K562 (cell line): Measurements from ENCODE around the gene YJU2. TPM values are rescaled to one million over a fixed set of nuclear protein-coding genes. Genes with fewer than 3 reads are reported as not detected.

Experiments
- BRD9 ChIP-seq: fragments of 450-650 bp; IDR thresholded peaks from 2 replicates; pipeline ENCODE4 v1.6.1; 2018; ENCODE audit warnings: low read depth; ENCODE audit not compliant: partially characterized antibody
- E2F4 ChIP-seq: sonication (generic); formaldehyde crosslinking; IDR thresholded peaks from 2 replicates; pipeline ENCODE4 v1.8.0; 2022; ENCODE audit warnings: mild to moderate bottlenecking, low read depth, missing genetic modification reagents
- ELF1 ChIP-seq: fragments of 200-800 bp; sonication (Bioruptor generic); IDR thresholded peaks from 2 replicates; pipeline ENCODE4 v1.6.1; 2016; ENCODE audit warnings: missing genetic modification characterization, missing compliant biosample characterization
- ETS2 ChIP-seq: IDR thresholded peaks from 2 replicates; pipeline ENCODE4 v1.6.1; 2016; ENCODE audit warnings: borderline replicate concordance, missing genetic modification characterization, mild to moderate bottlenecking, moderate library complexity, missing compliant biosample characterization; ENCODE audit not compliant: poor library complexity, severe bottlenecking
- KAT7 ChIP-seq: sonication (generic); formaldehyde crosslinking; IDR thresholded peaks from 2 replicates; pipeline ENCODE4 v1.8.0; 2022; ENCODE audit warnings: missing genetic modification reagents, mild to moderate bottlenecking, borderline replicate concordance
- MAFG ChIP-seq: fragments of 450-650 bp; conservative IDR thresholded peaks from 2 replicates; pipeline ENCODE4 v1.6.1; 2016; ENCODE audit warnings: missing genetic modification characterization, missing compliant biosample characterization
- MCM5 ChIP-seq: fragments of 450-650 bp; IDR thresholded peaks from 2 replicates; pipeline ENCODE4 v1.6.1; 2016; ENCODE audit warnings: low read depth
- NCOA4 ChIP-seq: fragments of 450-650 bp; IDR thresholded peaks from 2 replicates; pipeline ENCODE4 v1.6.1; 2018; ENCODE audit warnings: mild to moderate bottlenecking; ENCODE audit not compliant: partially characterized antibody
- SP1 ChIP-seq: sonication (generic); formaldehyde crosslinking; IDR thresholded peaks from 2 replicates; pipeline ENCODE4 v1.8.1; 2022; ENCODE audit warnings: mild to moderate bottlenecking, missing genetic modification reagents
- TSC22D4 ChIP-seq: fragments of 450-650 bp; IDR thresholded peaks from 2 replicates; pipeline ENCODE4 v1.6.1; 2016; ENCODE audit warnings: missing genetic modification characterization, missing biosample characterization, control low read depth
- ZFP1 ChIP-seq: fragments of 450-650 bp; formaldehyde crosslinking; IDR thresholded peaks from 2 replicates; pipeline ENCODE4 v1.4.0; 2020; ENCODE audit warnings: mild to moderate bottlenecking, mixed read lengths
- ZKSCAN3 ChIP-seq: fragments of 250-450 bp; sonication (Bioruptor Pico); IDR thresholded peaks from 2 replicates; pipeline ENCODE4 v1.4.0; 2020
- ZNF263 ChIP-seq: sonication (generic); formaldehyde crosslinking; IDR thresholded peaks from 2 replicates; pipeline ENCODE4 v1.8.0; 2022; ENCODE audit warnings: mild to moderate bottlenecking, missing genetic modification reagents, borderline replicate concordance
- ZNF324 ChIP-seq: fragments of 250-450 bp; sonication (Bioruptor Pico); IDR thresholded peaks from 2 replicates; pipeline ENCODE4 v1.4.0; 2020; ENCODE audit warnings: mild to moderate bottlenecking
- ZNF449 ChIP-seq: fragments of 250-450 bp; sonication (Bioruptor Pico); IDR thresholded peaks from 2 replicates; pipeline ENCODE4 v1.8.0; 2022; ENCODE audit warnings: moderate library complexity, mild to moderate bottlenecking, inconsistent platforms
- ZNF699 ChIP-seq: fragments of 250-450 bp; sonication (Bioruptor Pico); IDR thresholded peaks from 2 replicates; pipeline ENCODE4 v1.8.0; 2021; ENCODE audit warnings: mild to moderate bottlenecking, moderate library complexity; ENCODE audit not compliant: insufficient replicate concordance
- ZNF764 ChIP-seq: fragments of 250-450 bp; sonication (Bioruptor Pico); IDR thresholded peaks from 2 replicates; pipeline ENCODE4 v1.4.0; 2020; ENCODE audit warnings: low read depth, mild to moderate bottlenecking, moderate library complexity
- polyA plus RNA-seq, 8 experiments: library from polyadenylated mRNA; depleted of rRNA in 4 of 8; stranded (reverse) in 5 of 8; unstranded in 3 of 8; fragments of >200 nt; fragmentation: Nextera tagmentation in 2 of 8; fragmentation: Illumina TruSeq in 1 of 8; extraction: Ambion mirVana in 2 of 8; extraction: Trizol in 1 of 8; gene quantifications; 2 replicates each; pipeline versions ENCODE4 v1.2.1 to v1.2.3, GENCODE V29; 2011 to 2014; ENCODE audit warnings: inconsistent platforms in 1 of 8, missing spikeins in 1 of 8
- total RNA-seq, 7 experiments: library from RNA; depleted of rRNA in 6 of 7; stranded (reverse); fragments of >200 nt in 6 of 7; fragmentation: Illumina TruSeq in 2 of 7; extraction: Trizol in 2 of 7; gene quantifications; 2 replicates each; pipeline versions ENCODE4 v1.2.1 to v1.2.3, GENCODE V29; 2011 to 2021; ENCODE audit warnings: low replicate concordance in 1 of 7
- TF ChIP-seq, protein P1 (sequence below): fragments of 150-350 bp; IDR thresholded peaks from 2 replicates; pipeline ENCODE4 v1.6.1; 2014; ENCODE audit warnings: low read depth, mild to moderate bottlenecking, low read length, borderline replicate concordance
- TF ChIP-seq, protein P2 (sequence below): fragments of 450-650 bp; IDR thresholded peaks from 2 replicates; pipeline ENCODE4 v1.6.1; 2016; ENCODE audit warnings: mild to moderate bottlenecking

The YJU2 gene
- total and polyA plus RNA-seq, 9 of the 15 experiments (the other 6 are each of a cell fraction or from before 2014, with no cell fraction given) = 0.41 to 34.9 (median 19.3) TPM

DNA sequence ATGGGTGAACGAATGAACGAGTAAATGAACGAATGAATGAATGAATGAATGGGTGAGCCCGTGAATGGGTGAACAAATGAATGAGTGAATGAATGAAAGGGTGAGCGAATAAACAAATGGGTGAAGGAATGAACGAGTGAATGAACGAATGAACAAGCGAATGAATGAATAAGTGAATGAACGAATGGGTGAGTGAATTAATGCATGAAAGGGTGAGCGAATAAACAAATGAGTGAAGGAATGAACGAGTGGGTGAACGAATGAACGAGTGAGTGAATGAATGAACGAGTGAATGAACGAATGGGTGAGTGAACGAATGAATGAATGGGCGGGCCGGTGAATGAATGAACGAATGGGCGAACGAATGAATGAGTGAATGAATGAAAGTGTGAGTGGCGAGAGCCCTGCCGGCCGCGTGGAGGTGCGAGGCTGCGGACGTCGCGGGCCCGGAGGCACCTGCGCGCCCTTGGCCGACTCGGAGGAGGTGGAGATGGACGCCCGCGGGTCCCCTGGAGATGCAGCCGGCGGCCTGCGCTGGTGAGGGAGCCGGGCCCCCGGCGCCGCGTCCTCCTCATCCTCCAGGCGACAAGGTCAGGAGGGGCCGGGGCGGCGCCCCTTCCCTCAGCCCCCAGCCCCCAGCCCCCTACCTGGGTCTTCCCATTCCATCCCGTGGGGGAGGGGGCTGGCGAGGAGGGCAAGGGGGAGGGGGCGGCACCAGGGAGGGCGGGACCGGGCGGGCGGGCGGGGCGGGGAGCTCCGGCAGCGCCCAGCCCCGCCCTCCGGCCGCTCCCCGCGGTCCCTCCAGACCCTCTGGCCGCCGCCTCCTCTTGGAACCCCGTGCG lies 49.0 kb upstream of the YJU2 start (continued):
- TF ChIP-seq, protein P1, sequence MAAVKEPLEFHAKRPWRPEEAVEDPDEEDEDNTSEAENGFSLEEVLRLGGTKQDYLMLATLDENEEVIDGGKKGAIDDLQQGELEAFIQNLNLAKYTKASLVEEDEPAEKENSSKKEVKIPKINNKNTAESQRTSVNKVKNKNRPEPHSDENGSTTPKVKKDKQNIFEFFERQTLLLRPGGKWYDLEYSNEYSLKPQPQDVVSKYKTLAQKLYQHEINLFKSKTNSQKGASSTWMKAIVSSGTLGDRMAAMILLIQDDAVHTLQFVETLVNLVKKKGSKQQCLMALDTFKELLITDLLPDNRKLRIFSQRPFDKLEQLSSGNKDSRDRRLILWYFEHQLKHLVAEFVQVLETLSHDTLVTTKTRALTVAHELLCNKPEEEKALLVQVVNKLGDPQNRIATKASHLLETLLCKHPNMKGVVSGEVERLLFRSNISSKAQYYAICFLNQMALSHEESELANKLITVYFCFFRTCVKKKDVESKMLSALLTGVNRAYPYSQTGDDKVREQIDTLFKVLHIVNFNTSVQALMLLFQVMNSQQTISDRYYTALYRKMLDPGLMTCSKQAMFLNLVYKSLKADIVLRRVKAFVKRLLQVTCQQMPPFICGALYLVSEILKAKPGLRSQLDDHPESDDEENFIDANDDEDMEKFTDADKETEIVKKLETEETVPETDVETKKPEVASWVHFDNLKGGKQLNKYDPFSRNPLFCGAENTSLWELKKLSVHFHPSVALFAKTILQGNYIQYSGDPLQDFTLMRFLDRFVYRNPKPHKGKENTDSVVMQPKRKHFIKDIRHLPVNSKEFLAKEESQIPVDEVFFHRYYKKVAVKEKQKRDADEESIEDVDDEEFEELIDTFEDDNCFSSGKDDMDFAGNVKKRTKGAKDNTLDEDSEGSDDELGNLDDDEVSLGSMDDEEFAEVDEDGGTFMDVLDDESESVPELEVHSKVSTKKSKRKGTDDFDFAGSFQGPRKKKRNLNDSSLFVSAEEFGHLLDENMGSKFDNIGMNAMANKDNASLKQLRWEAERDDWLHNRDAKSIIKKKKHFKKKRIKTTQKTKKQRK = no peak
- no peak for TF ChIP-seq ZFP1 (CRISPR knock-in tag)
- no peak for TF ChIP-seq NCOA4
- TF ChIP-seq BRD9 = no peak
- TF ChIP-seq ZNF263 (CRISPR knock-in tag) = peak; percentile 39; the same call in 1 of the 2 replicates
- peak; percentile 98 for TF ChIP-seq TSC22D4 (tag)
- no peak; the same call in none of the 2 replicates for TF ChIP-seq SP1 (CRISPR knock-in tag)
- no peak for TF ChIP-seq ZNF699
- TF ChIP-seq ZNF324 (CRISPR knock-in tag) = no peak
- TF ChIP-seq KAT7 (CRISPR knock-in tag) = no peak
- no peak for TF ChIP-seq ZNF449 (CRISPR knock-in tag)
- no peak for TF ChIP-seq ZKSCAN3 (CRISPR knock-in tag)
- no peak for TF ChIP-seq MCM5
- no peak for TF ChIP-seq ZNF764
- TF ChIP-seq ETS2 (tag) = no peak
- TF ChIP-seq MAFG = no peak
- TF ChIP-seq E2F4 = 0 out of 2 replicates have a peak, but pooled peaks have one; percentile 56
- TF ChIP-seq ELF1 (tag) = no peak
- TF ChIP-seq, protein P2, sequence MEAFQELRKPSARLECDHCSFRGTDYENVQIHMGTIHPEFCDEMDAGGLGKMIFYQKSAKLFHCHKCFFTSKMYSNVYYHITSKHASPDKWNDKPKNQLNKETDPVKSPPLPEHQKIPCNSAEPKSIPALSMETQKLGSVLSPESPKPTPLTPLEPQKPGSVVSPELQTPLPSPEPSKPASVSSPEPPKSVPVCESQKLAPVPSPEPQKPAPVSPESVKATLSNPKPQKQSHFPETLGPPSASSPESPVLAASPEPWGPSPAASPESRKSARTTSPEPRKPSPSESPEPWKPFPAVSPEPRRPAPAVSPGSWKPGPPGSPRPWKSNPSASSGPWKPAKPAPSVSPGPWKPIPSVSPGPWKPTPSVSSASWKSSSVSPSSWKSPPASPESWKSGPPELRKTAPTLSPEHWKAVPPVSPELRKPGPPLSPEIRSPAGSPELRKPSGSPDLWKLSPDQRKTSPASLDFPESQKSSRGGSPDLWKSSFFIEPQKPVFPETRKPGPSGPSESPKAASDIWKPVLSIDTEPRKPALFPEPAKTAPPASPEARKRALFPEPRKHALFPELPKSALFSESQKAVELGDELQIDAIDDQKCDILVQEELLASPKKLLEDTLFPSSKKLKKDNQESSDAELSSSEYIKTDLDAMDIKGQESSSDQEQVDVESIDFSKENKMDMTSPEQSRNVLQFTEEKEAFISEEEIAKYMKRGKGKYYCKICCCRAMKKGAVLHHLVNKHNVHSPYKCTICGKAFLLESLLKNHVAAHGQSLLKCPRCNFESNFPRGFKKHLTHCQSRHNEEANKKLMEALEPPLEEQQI = no peak
